GM21381 (cell line): ENCODE results near the gene TREML2.

ENCODE experiments used
- ATAC-seq: cut with Tn5 transposase; IDR thresholded peaks from one replicate; pipeline ENCODE4 v1.9.1; 2021; ENCODE audit warnings: mild to moderate bottlenecking, moderate library complexity; ENCODE audit not compliant: unreplicated experiment

Gene TREML2

GRCh38 chr6:41179163-41179562, 21.8 kb downstream of the TREML2 start:
- ATAC-seq: no peak

GRCh38 chr6:41177695-41178094, 23.3 kb downstream of the TREML2 start:
- no peak for ATAC-seq

- no peak for ATAC-seq
These were observed 23.7 kb downstream of the TREML2 start for GRCh38 chr6:41177287-41177686.

GRCh38 chr6:41176189-41176588, 24.8 kb downstream of the TREML2 start:
- no peak for ATAC-seq

GRCh38 chr6:41175084-41175483, 25.9 kb downstream of the TREML2 start:
- ATAC-seq: no peak

- ATAC-seq: no peak
These were observed 26.3 kb downstream of the TREML2 start for GRCh38 chr6:41174610-41175009.

- ATAC-seq: no peak
These were observed 29.0 kb downstream of the TREML2 start for GRCh38 chr6:41171908-41172307.

- no peak for ATAC-seq
These were observed 30.3 kb downstream of the TREML2 start for GRCh38 chr6:41170547-41171160.

- ATAC-seq: no peak
These were observed 33.6 kb downstream of the TREML2 start for GRCh38 chr6:41167173-41167963.

- no peak for ATAC-seq
These were observed 36.3 kb downstream of the TREML2 start for GRCh38 chr6:41164551-41165120.

- no peak for ATAC-seq
These were observed 37.6 kb downstream of the TREML2 start for GRCh38 chr6:41163419-41163717.

GRCh38 chr6:41162687-41163418, 38.1 kb downstream of the TREML2 start, which contains the start of gene TREM2:
Gene TREM2 (minus strand): TSS chr6:41163116. CDS start chr6:41163082, 34 bp downstream.
- ATAC-seq: no peak

- ATAC-seq: no peak
These were observed 38.9 kb downstream of the TREML2 start for GRCh38 chr6:41161851-41162552.

- ATAC-seq: no peak
These were observed 39.6 kb downstream of the TREML2 start for GRCh38 chr6:41161380-41161779.

- ATAC-seq: no peak
These were observed 40.0 kb downstream of the TREML2 start for GRCh38 chr6:41160933-41161332.

GRCh38 chr6:41159415-41160082, 41.4 kb downstream of the TREML2 start:
- ATAC-seq: no peak

- no peak for ATAC-seq
These were observed 43.6 kb downstream of the TREML2 start for GRCh38 chr6:41157323-41157722.

GRCh38 chr6:41156771-41157170, 44.2 kb downstream of the TREML2 start:
- no peak for ATAC-seq

- no peak for ATAC-seq
These were observed 44.9 kb downstream of the TREML2 start for GRCh38 chr6:41156001-41156400.

- ATAC-seq: no peak
These were observed 45.7 kb downstream of the TREML2 start for GRCh38 chr6:41155132-41155805.
